ENCODE measurements around the gene FAM13A.

The FAM13A gene

DNA sequence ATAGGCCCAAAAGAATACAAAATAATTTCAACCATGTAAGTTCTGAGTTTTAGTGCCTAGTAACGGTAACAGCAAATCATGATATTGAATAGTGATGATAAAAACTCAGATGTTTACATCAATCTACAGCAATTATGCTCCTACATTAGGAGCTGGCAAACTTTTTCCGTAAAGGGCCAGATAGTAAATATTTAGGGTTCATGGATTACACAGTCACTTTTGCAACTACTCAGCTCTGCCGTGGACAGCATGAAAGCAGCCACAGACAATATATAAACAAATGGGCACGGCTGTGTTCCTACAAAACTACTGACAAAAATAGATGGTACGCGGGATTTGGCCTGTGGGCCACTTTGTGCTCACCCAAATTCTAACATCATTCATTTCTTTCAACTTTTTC lies 191.5 kb downstream of the FAM13A start:
- Histone ChIP-seq H3K4me3 (replicated peaks; ENCODE audit: low read depth, low read length) (no peak overlapping the region), H3K36me3 (ENCODE audit: control insufficient read depth, insufficient read depth, low read length) (no peaks in the 10 kb centered on the region), H3K27me3 (replicated peaks; ENCODE audit: control insufficient read depth, insufficient read depth, low read length) (no peaks in the 10 kb centered on the region; the same call in 1 of the 2 replicates)
- DNase-seq (ENCODE audit: extremely low read depth, insufficient read length) = no peak
- no peak for TF ChIP-seq CTCF (IDR thresholded peaks at IDR 0.05; ENCODE audit: insufficient read depth, low read length, poor library complexity, severe bottlenecking)

GRCh38 chr4:88865046-88865445 lies 191.9 kb downstream of the FAM13A start:
- Histone ChIP-seq H3K27me3 (replicated peaks; ENCODE audit: control insufficient read depth, insufficient read depth, low read length) (no peaks in the 10 kb centered on the region; the same call in 1 of the 2 replicates), H3K4me3 (replicated peaks; ENCODE audit: low read depth, low read length) (no peak overlapping the region), H3K36me3 (ENCODE audit: control insufficient read depth, insufficient read depth, low read length) (no peaks in the 10 kb centered on the region)
- no peak for DNase-seq (ENCODE audit: extremely low read depth, insufficient read length)
- TF ChIP-seq CTCF (IDR thresholded peaks at IDR 0.05; ENCODE audit: insufficient read depth, low read length, poor library complexity, severe bottlenecking) = no peak

GRCh38 chr4:88860586-88860985 lies 196.4 kb downstream of the FAM13A start:
- DNase-seq (ENCODE audit: extremely low read depth, insufficient read length) = no peak
- TF ChIP-seq CTCF (IDR thresholded peaks at IDR 0.05; ENCODE audit: insufficient read depth, low read length, poor library complexity, severe bottlenecking) = no peak
- H3K4me3 ChIP-seq (replicated peaks; ENCODE audit: low read depth, low read length) = no peak overlapping the region
- no peaks in the 10 kb centered on the region; the same call in 1 of the 2 replicates for H3K27me3 ChIP-seq (replicated peaks; ENCODE audit: control insufficient read depth, insufficient read depth, low read length)
- H3K36me3 ChIP-seq (ENCODE audit: control insufficient read depth, insufficient read depth, low read length) = no peaks in the 10 kb centered on the region

GRCh38 chr4:88859191-88859812 lies 197.7 kb downstream of the FAM13A start:
- no peaks in the 10 kb centered on the region; the same call in 1 of the 2 replicates for H3K27me3 ChIP-seq (replicated peaks; ENCODE audit: control insufficient read depth, insufficient read depth, low read length)
- H3K36me3 ChIP-seq (ENCODE audit: control insufficient read depth, insufficient read depth, low read length) = no peaks in the 10 kb centered on the region
- H3K4me3 ChIP-seq (replicated peaks; ENCODE audit: low read depth, low read length) = no peak overlapping the region
- no peak for TF ChIP-seq CTCF (IDR thresholded peaks at IDR 0.05; ENCODE audit: insufficient read depth, low read length, poor library complexity, severe bottlenecking)
- no peak for DNase-seq (ENCODE audit: extremely low read depth, insufficient read length)

DNA sequence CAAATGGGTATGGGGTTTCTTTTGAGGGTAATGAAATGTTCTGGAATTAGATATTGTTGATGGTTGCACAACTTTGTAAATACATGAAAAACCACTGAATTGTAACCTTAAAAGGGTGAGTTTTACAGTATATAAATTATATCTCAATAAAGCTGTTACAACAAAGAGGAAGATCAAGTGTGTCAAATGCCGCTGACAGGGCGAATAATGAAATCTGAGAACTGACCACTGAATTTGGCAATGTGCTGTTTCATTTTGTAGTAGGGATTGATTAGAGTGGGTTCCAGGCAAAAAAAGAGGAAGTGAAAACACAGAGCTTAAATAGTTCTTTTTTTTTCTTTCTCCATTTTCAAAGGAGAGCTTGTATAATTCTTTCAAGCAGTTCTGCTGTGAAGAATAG lies 198.2 kb downstream of the FAM13A start:
- Histone ChIP-seq H3K36me3 (ENCODE audit: control insufficient read depth, insufficient read depth, low read length) (no peaks in the 10 kb centered on the region), H3K27me3 (replicated peaks; ENCODE audit: control insufficient read depth, insufficient read depth, low read length) (no peaks in the 10 kb centered on the region; the same call in 1 of the 2 replicates), H3K4me3 (replicated peaks; ENCODE audit: low read depth, low read length) (no peak overlapping the region)
- DNase-seq (ENCODE audit: extremely low read depth, insufficient read length) = peak; percentile 59
- no peak for TF ChIP-seq CTCF (IDR thresholded peaks at IDR 0.05; ENCODE audit: insufficient read depth, low read length, poor library complexity, severe bottlenecking)

- DNase-seq (ENCODE audit: extremely low read depth, insufficient read length) = no peak
- no peaks in the 10 kb centered on the region for H3K36me3 ChIP-seq (ENCODE audit: control insufficient read depth, insufficient read depth, low read length)
- no peaks in the 10 kb centered on the region; the same call in 1 of the 2 replicates for H3K27me3 ChIP-seq (replicated peaks; ENCODE audit: control insufficient read depth, insufficient read depth, low read length)
- no peak overlapping the region for H3K4me3 ChIP-seq (replicated peaks; ENCODE audit: low read depth, low read length)
- TF ChIP-seq CTCF (IDR thresholded peaks at IDR 0.05; ENCODE audit: insufficient read depth, low read length, poor library complexity, severe bottlenecking) = no peak
Observed at GRCh38 chr4:88857588-88857987, 199.4 kb downstream of the FAM13A start.

Measured in GM06990 (cell line).